H1 (cell line): Measurements from ENCODE around the gene ZBTB16. TPM values are rescaled to one million over a fixed set of nuclear protein-coding genes. Genes with fewer than 3 reads are reported as not detected.

Experiments
- ATF2 ChIP-seq: IDR thresholded peaks from 2 replicates; pipeline ENCODE4 v1.6.1; 2012; ENCODE audit warnings: low read length, inconsistent platforms
- CTCF ChIP-seq, 3 experiments: IDR thresholded peaks; 1 replicate in 2 of 3; 2 replicates in 1 of 3; pipeline versions ENCODE4 v1.5.1 to v1.6.1; 2011; ENCODE audit warnings: low read length in 3 of 3, mild to moderate bottlenecking in 3 of 3, inconsistent platforms in 2 of 3, low read depth in 1 of 3, moderate library complexity in 1 of 3; ENCODE audit not compliant: insufficient read depth in 1 of 3; ENCODE audit errors: control extremely low read depth in 1 of 3
- EGR1 ChIP-seq: IDR thresholded peaks from 2 replicates; pipeline ENCODE4 v1.6.1; 2011; ENCODE audit warnings: low read depth, low read length, borderline replicate concordance
- TAF1 ChIP-seq: IDR thresholded peaks from 2 replicates; pipeline ENCODE4 v1.6.1; 2011; ENCODE audit warnings: mild to moderate bottlenecking, low read depth, low read length
- polyA plus RNA-seq, 7 experiments: library from polyadenylated mRNA; depleted of rRNA in 3 of 7; stranded (reverse) in 5 of 7; unstranded in 2 of 7; fragments of >200 nt in 5 of 7; fragments of 200-250 nt in 2 of 7; gene quantifications; 1 replicate in 5 of 7; 2 replicates in 1 of 7; 4 replicates in 1 of 7; pipeline versions ENCODE4 v1.2.1 to v1.2.3, GENCODE V29; 2011 to 2013; ENCODE audit warnings: missing spikeins in 2 of 7, mixed read lengths in 2 of 7
- total RNA-seq: library from RNA; stranded (reverse); fragmentation: NEBNext Ultra II Directional; extraction: Animal tissue kit (Norgen Biotek cat#: 25700); gene quantifications from 2 replicates; pipeline ENCODE4 v1.2.1, GENCODE V29; 2021

Gene ZBTB16
- total and polyA plus RNA-seq, 2 of the 8 experiments (the other 6 are each of a cell fraction or from before 2014, with no cell fraction given), result 0.12 to 0.61 TPM

- no peak for TF ChIP-seq ATF2
- no peak for TF ChIP-seq TAF1
- TF ChIP-seq CTCF (IDR thresholded peaks at IDR 0.05; ENCODE audit: control extremely low read depth in 1 of 3, insufficient read depth in 1 of 3, low read depth in 1 of 3, low read length in 3 of 3), result no peak
- no peak for TF ChIP-seq EGR1
Measured at GRCh38 chr11:114105611-114106010, 46.1 kb downstream of the ZBTB16 start (continued).
